OCI-M2 (cell line): ENCODE results near the gene AVPR1B.
"Not testable (repeated sequence)": the region's sequence is repeated elsewhere in the genome, so short reads cannot be mapped to it uniquely, and the experiment has no call there.

ENCODE experiments used
- DNase-seq: peaks from one replicate; lab custom pipeline; 2025; ENCODE audit not compliant: unreplicated experiment; lab: John Stamatoyannopoulos, UW

Gene AVPR1B

GRCh38 chr1:206082831-206083695 lies 34.1 kb downstream of the AVPR1B start:
- no peak for DNase-seq

GRCh38 chr1:206081856-206082255 lies 35.3 kb downstream of the AVPR1B start:
- DNase-seq, result no peak

- DNase-seq, result no peak
Observed at GRCh38 chr1:206080026-206080820, 37.0 kb downstream of the AVPR1B start.

GRCh38 chr1:206079135-206079534 lies 38.1 kb downstream of the AVPR1B start:
- no peak for DNase-seq

GRCh38 chr1:206075786-206076755 lies 41.1 kb downstream of the AVPR1B start:
- DNase-seq, result no peak

- peak; percentile 54 for DNase-seq
Observed at GRCh38 chr1:206074839-206075238, 42.3 kb downstream of the AVPR1B start.

GRCh38 chr1:206070627-206071304 lies 46.4 kb downstream of the AVPR1B start:
- no peak for DNase-seq

- no peak for DNase-seq
Observed at GRCh38 chr1:206068314-206068713, 48.9 kb downstream of the AVPR1B start.

- DNase-seq, result no peak
Observed at GRCh38 chr1:206067486-206068227, 49.5 kb downstream of the AVPR1B start.

- DNase-seq, result peak; percentile 35
Observed at GRCh38 chr1:206066479-206067171, 50.6 kb downstream of the AVPR1B start.

GRCh38 chr1:206065547-206066145 lies 51.5 kb downstream of the AVPR1B start:
- no peak for DNase-seq

GRCh38 chr1:206064501-206064900 lies 52.7 kb downstream of the AVPR1B start:
- not testable (repeated sequence) for DNase-seq

GRCh38 chr1:206064001-206064400 lies 53.2 kb downstream of the AVPR1B start:
- not testable (repeated sequence) for DNase-seq

GRCh38 chr1:206062464-206062863 lies 54.7 kb downstream of the AVPR1B start:
- no peak for DNase-seq

GRCh38 chr1:206060844-206061243 lies 56.3 kb downstream of the AVPR1B start:
- DNase-seq, result no peak
